Epidermal melanocyte (primary cell): ENCODE measurements around the gene SLC25A12.
"Not testable (repeated sequence)": the region's sequence is repeated elsewhere in the genome, so short reads cannot be mapped to it uniquely, and the experiment has no call there.

Experiments
- DNase-seq: peaks from one replicate; pipeline ENCODE4 v3.0.0; 2011; ENCODE audit warnings: low spot score; ENCODE audit not compliant: insufficient read length

SLC25A12 gene

GRCh38 chr2:171792157-171792556, 101.9 kb downstream of the SLC25A12 start:
- no peak for DNase-seq

GRCh38 chr2:171791361-171791760, 102.7 kb downstream of the SLC25A12 start:
- no peak for DNase-seq

- DNase-seq, result no peak
Measured at GRCh38 chr2:171789956-171790355, 104.1 kb downstream of the SLC25A12 start.

GRCh38 chr2:171788316-171788993, 105.6 kb downstream of the SLC25A12 start:
- DNase-seq, result no peak

- DNase-seq, result no peak
Measured at GRCh38 chr2:171787333-171788072, 106.5 kb downstream of the SLC25A12 start.

- no peak for DNase-seq
Measured at GRCh38 chr2:171785450-171785849, 108.6 kb downstream of the SLC25A12 start.

GRCh38 chr2:171778515-171778914, 115.5 kb downstream of the SLC25A12 start:
- no peak for DNase-seq

- DNase-seq, result not testable (repeated sequence)
Measured at GRCh38 chr2:171774581-171774980, 119.5 kb downstream of the SLC25A12 start.

GRCh38 chr2:171772373-171772772, 121.7 kb downstream of the SLC25A12 start:
- DNase-seq, result no peak

- no peak for DNase-seq
Measured at GRCh38 chr2:171771463-171771862, 122.6 kb downstream of the SLC25A12 start.

GRCh38 chr2:171763602-171764001, 130.4 kb downstream of the SLC25A12 start:
- DNase-seq, result no peak

- no peak for DNase-seq
Measured at GRCh38 chr2:171762879-171763573, 131.0 kb downstream of the SLC25A12 start.

- DNase-seq, result not testable (repeated sequence)
Measured at GRCh38 chr2:171761176-171761575, 132.9 kb downstream of the SLC25A12 start.

- not testable (repeated sequence) for DNase-seq
Measured at GRCh38 chr2:171758762-171759161, 135.3 kb downstream of the SLC25A12 start.

GRCh38 chr2:171754254-171754939, 139.6 kb downstream of the SLC25A12 start:
- DNase-seq, result no peak

- no peak for DNase-seq
Measured at GRCh38 chr2:171747371-171747770, 146.7 kb downstream of the SLC25A12 start.

- no peak for DNase-seq
Measured at GRCh38 chr2:171745806-171746205, 148.2 kb downstream of the SLC25A12 start.

- DNase-seq, result no peak
Measured at GRCh38 chr2:171745141-171745540, 148.9 kb downstream of the SLC25A12 start.

GRCh38 chr2:171742760-171743159, 151.3 kb downstream of the SLC25A12 start:
- no peak for DNase-seq

- no peak for DNase-seq
Measured at GRCh38 chr2:171741189-171741588, 152.9 kb downstream of the SLC25A12 start.

GRCh38 chr2:171735991-171736710, 157.9 kb downstream of the SLC25A12 start:
- DNase-seq, result no peak
